GM19240 (cell line): Measurements from ENCODE around the gene DEFB110.

Experiments
- DNase-seq: peaks from one replicate; pipeline ENCODE4 v3.0.0; 2011; ENCODE audit warnings: low spot score; ENCODE audit not compliant: insufficient read length

DEFB110 gene

GRCh38 chr6:50021894-50022293 lies at the start of gene DEFB110:
TSS of gene DEFB110 (minus strand) at chr6:50021994. CDS start at chr6:50021935, 59 bp downstream.
- DNase-seq: no peak

- DNase-seq: no peak
Observed at GRCh38 chr6:50070101-50070500, 48.3 kb upstream of the DEFB110 start.

DNA sequence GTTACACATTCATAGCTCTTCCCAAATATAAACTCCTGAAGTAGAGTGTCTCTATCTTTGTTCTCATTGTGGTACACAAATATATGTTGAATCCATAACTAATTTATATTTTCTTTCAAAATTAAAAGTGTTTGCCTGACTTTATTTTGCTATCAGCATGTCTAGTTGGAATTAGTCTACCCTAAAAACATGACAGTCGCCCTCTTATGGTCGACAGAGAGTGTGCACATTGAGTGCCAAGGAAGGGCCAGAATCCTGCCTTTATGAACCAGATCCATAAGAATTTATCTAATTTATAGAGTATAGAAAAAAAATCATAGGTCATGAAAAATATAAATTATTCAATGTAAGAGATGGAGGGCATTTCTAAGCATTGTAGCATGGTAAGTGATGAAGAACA lies 40.3 kb upstream of the DEFB110 start:
- no peak for DNase-seq

- no peak for DNase-seq
Observed at GRCh38 chr6:50056242-50056641, 34.4 kb upstream of the DEFB110 start.

- DNase-seq: no peak
Observed at GRCh38 chr6:50049829-50050228, 28.0 kb upstream of the DEFB110 start, which contains the start of gene DEFB112. TSS of gene DEFB112 (minus strand) at chr6:50049929. CDS start at chr6:50049869, 60 bp downstream.

- no peak for DNase-seq
Observed at GRCh38 chr6:50047026-50047425, 25.2 kb upstream of the DEFB110 start.

- no peak for DNase-seq
Observed at GRCh38 chr6:50030777-50031562, 9.2 kb upstream of the DEFB110 start.

DNA sequence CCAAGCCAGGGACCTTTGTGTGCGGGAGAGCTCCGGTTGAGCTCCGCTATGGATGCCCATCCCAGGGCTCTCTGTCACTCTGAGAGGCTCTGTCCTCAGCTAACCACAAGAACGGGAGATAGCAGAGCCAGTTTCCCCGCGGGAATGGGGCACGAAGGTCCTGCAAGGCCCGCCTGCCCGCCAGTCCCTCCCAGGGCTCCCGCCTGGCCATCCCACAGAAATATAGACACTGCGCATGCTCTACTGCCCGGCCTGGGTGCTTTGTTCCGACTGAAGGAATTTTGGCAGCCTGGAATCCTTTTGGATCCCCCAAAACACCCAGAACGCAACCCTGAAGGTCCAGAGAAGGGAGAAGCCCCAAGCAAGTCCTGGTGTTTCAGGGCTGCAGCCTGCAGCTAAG lies 8.6 kb upstream of the DEFB110 start:
- no peak for DNase-seq

- no peak for DNase-seq
Observed at GRCh38 chr6:50025258-50025657, 3.5 kb upstream of the DEFB110 start.

- DNase-seq: no peak
Observed at GRCh38 chr6:50007819-50008218, 14.0 kb downstream of the DEFB110 start.

DNA sequence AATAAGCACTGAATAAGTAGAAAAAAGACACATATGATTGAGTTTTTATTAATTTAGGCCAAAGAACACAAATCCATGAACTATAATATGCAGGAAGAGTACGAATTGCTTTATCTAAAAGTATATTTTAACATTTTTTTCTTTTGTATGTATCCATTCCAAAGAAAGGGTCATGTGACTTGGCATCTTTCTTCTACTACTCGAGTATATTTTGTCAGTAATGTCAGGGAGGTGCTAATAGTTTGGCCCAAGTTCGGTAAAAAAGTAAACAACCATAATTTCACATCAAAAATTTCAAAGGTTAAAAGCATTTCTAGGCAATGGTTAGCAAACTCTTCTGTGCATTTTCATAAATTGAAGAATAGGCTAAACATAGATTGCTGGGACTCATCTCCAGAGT lies 18.7 kb downstream of the DEFB110 start:
- DNase-seq: no peak

DNA sequence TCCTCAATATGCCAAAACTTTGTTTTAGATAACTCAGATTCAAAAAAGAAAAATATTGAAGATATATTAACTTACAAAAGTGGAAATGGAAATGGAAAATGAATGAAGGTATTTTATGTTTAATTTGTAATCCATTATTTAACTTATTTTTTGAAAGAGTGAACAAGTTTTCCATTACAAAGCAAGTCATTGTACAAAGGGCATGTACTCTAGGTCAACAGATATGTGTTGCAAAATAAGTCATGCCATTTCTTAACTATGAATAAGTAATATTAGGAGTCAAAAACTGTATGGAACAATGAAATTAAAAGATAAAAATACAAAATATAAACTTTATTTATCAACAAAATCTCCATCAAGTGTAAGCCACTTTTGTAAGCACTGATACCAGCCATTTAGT lies 26.5 kb downstream of the DEFB110 start:
- no peak for DNase-seq

DNA sequence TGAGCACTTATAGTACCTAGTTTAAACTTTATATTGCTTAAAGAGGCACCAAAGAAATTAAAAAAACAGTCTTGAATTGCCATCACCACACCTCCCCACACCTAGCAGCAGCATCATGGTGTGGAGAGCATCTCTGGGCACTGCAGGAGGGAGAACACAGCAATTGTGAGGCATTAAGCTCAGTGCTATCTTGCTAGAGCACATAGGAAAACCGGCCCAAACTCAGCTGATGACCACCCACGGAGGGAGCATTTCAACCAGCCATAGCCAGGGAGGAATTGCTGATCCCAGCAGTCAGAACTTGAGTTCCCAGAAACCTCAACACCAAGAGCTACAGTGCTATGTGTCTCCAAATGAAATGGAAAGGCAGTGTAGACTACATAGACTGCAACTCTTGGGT lies 32.9 kb downstream of the DEFB110 start:
- DNase-seq: no peak

GRCh38 chr6:49987749-49988148 lies 34.0 kb downstream of the DEFB110 start:
- no peak for DNase-seq

- DNase-seq: no peak
Observed at GRCh38 chr6:49986551-49986950, 35.2 kb downstream of the DEFB110 start.

DNA sequence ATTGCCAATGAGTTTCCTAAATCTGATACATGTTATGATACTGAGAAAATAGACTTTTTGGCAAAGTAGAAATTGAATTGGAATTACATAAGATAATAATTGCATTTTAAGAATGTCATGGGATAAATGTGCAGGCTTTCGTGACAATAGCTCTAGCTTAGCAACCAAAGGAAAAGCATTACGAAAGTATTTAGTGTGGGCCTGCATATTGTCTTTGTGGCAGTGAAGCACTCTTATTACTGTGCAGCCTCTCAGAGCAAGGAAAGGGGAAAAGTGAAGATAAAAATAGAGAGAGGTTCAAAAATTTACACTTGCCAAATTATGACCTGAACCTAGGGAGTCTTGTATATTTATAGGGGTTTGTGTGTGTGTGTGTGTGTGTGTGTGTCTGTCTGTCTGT lies 39.7 kb downstream of the DEFB110 start:
- no peak for DNase-seq

- no peak for DNase-seq
Observed at GRCh38 chr6:49980898-49981297, 40.9 kb downstream of the DEFB110 start.

DNA sequence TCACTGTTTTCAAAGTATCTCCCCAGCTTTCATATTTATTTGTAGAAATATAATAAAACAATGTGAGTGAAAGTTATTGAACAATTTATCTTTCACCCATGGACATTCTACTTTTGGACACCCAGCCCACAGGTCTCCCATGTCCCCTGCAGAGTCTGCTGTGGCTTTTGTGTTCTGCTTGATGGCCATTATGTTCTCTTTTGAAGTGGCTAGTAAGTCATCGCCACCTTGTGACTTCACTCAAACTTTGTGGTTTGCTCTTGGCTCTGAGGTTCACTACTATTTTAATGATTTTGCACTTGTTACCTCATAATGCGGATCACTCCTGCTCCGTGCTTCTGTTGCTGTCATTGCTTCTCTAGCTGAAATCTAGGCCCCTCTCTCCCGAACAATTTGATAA lies 42.2 kb downstream of the DEFB110 start:
- no peak for DNase-seq

GRCh38 chr6:49978332-49979226 lies 43.2 kb downstream of the DEFB110 start:
- no peak for DNase-seq

- DNase-seq: no peak
Observed at GRCh38 chr6:49969605-49970004, 52.2 kb downstream of the DEFB110 start, which contains the start of gene DEFB113. TSS of gene DEFB113 (minus strand) at chr6:49969625. CDS start at chr6:49969625, 0 bp downstream.
